DMS79 treated with DMSO at 0.1 percent for 48 hours (cell line): ENCODE results near the gene FAM107B.
"Not testable (repeated sequence)": the region's sequence is repeated elsewhere in the genome, so short reads cannot be mapped to it uniquely, and the experiment has no call there.

Experiments used
- DNase-seq: peaks from one replicate; lab custom pipeline; 2025; lab: John Stamatoyannopoulos, UW

The FAM107B gene

GRCh38 chr10:14664345-14664744, 110.4 kb downstream of the FAM107B start:
- DNase-seq, result no peak

- no peak for DNase-seq
Measured at GRCh38 chr10:14661818-14662217, 112.9 kb downstream of the FAM107B start.

GRCh38 chr10:14660831-14661230, 113.9 kb downstream of the FAM107B start:
- DNase-seq, result no peak

- no peak for DNase-seq
Measured at GRCh38 chr10:14659626-14660196, 115.0 kb downstream of the FAM107B start.

DNA sequence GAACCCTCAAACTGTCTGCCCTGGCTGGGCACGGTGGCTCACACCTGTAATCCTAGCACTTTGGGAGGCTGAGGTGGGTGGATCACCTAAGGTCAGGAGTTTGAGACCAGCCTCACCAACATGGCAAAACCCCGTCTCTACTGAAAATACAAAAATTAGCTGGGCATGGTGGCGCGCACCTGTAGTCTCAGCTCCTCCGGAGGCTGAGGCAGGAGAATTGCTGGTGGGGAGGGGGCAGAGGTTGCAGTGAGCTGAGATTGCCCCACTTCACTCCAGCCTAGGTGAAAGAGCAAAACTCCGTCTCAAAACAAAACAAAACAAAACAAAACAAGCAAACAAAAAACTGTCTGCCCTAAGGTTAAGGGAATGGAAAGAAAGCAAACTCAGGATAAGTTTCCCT, 115.6 kb downstream of the FAM107B start:
- DNase-seq, result not testable (repeated sequence)

DNA sequence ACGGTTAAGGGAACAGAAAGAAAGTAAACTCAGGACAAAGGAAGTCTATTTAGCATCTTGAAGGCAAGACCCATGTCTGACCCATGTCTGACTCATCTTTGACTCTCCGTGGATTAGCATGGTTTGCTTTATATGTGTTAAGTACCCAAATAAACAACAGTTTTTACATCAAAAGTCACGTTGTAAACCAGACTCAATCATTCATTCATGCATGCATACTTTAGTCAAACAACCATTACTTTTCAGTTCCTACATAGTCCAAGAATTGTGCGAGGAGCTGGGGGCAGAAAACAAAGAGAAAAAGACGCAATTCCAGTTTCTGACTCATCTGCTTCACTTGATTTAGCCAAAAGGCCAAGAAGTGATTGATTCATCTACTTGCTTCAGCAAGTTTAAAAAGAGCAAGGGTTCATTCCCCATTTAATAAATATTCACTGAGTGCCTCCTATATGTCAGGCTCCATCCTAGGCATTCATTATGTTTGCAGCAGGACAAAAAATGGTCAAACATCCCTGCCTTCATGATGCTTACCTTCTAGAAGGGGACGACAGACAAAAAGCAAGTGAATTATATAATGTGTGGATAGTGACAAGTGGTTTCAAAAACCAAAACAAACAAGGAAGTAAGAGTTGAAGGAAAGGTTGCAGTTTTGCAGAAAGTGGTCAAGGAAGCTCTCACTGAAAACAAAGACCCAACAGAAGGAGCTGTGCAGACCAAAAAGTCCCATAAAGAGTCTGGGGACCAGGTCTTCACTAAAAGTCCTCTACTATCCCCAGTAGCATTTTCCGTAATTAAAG, 116.2 kb downstream of the FAM107B start:
- no peak for DNase-seq

GRCh38 chr10:14656052-14656730, 118.5 kb downstream of the FAM107B start:
- no peak for DNase-seq

GRCh38 chr10:14654821-14655382, 119.8 kb downstream of the FAM107B start:
- no peak for DNase-seq

DNA sequence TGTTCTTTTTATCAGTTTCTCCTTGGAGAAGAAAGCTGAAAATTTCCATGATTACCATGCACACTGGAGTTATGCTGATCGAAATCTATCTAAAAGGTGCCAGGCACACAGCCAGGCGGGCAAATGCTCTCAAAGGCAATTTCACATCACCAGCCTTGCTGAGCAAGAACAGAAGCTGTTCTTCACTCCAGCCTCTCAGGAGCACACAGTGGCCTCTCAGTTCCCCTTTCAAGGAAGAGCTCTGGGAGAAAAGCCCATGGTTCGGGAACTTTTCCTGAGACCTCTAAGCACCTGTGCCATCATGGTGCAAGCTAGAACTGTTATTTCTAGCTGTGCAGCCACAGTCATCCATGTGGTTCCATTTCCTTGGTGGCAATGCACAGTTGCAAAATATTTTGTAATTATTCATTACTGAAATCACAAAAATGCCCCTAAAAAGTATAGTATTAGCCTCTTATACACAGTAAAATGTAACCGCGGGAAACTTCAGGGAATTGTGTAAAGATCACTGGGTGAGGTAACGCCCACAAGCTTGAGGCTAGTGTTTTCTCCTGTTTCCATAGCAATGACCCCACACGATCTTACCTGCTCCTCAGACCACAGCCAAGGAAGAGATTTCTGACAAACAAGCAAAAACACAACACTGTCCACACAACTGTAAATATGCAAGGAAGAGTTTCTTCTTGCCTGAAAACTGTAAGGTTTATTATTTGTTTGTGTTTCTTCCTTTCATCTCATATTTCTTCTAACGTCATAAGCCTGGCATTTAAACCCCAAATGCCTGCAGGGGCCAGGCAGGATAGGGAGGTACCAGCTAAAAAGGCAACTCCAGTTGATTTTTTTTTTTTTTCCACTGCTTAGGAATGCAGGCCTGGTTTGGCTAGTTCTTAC, 121.2 kb downstream of the FAM107B start:
- DNase-seq, result no peak

DNA sequence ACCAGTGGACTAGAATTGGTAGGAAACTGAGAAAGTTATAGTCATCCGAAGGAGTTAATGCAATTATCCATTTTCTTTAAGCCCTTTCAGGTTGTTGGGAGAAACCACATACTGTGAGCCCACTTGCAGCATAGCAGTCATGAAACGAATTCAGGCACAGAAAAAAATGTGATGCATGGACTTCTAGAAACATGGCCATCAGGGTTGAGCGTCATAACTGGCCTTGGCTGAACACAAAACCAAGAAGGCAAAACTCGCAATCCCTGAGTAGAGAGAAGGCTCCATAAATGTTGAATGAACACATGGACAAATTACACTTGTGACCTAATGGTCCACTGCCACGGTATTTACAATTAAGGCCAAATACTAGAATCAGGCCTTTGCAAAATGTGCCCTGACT, 121.9 kb downstream of the FAM107B start:
- DNase-seq, result no peak

- DNase-seq, result no peak
Measured at GRCh38 chr10:14652067-14652466, 122.6 kb downstream of the FAM107B start.

GRCh38 chr10:14649739-14650138, 125.0 kb downstream of the FAM107B start:
- DNase-seq, result no peak

- no peak for DNase-seq
Measured at GRCh38 chr10:14648946-14649345, 125.8 kb downstream of the FAM107B start.

DNA sequence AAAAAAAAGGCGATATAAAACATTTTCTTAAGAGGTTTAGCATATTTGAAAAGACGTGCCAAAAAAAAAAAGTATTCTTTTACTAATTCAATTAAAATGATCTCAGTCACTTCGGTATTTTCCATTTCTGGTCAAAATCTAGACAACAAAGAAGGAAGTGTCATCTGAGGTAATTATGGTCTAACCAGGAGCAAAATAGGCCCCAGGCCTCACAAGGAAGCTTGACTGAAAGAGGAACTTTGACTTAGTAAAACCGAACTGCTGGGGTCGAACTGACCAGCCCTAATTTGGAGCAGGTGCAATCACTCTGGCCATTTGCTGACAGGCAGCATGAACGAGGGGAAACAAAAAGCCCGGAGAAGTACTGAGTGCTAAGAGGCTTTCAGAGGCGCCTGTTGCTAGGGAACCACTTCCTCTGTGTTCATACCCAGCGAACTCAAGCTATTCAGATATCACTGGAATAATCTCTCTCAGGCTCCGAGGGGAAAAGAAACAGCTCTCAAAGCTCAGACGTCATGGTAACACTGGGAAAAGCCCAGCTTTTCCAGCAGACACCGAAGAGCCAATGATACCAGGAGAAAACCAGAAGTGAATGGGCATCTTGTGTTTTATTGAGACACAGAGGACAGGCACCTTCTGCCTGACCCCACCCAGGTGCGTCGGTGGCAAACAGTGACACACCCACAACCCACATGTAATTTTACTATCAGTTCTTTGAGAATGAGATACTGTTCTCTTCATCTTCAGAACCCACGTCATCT, 126.5 kb downstream of the FAM107B start:
- peak; percentile 75 for DNase-seq

- no peak for DNase-seq
Measured at GRCh38 chr10:14645239-14645960, 129.3 kb downstream of the FAM107B start.

- DNase-seq, result no peak
Measured at GRCh38 chr10:14639637-14640036, 135.1 kb downstream of the FAM107B start.

DNA sequence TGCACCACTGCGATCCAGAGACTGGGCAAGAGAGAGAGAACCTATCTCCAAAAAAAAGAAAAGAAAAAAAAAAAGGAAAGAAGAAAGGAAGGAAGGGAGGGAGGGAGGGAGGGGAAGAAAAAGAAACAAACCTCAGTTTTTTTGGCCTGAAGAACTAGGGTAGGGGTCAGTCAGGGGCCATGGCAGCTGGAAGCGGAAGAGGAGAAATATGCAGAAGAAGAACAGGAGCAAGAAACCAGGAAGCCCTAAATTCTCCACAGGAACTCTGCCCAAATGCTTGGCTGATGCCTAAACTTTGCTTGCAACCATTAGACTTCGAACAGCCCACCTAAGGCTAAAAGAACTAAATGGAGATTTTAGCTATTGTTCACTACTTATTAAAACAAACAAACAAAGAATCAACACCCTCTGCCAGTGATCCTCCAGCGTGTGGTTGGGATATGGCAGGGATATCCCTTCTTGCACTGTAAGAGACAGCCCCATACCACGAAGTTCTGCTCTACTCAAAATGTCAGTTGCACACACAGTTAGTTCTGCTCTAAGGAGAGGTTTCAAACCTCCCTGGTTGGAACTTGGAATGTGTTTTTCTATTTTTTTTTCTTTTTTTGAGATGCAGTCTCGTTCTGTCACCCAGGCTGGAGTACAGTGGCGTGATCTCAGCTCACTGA, 139.5 kb downstream of the FAM107B start:
- no peak for DNase-seq

DNA sequence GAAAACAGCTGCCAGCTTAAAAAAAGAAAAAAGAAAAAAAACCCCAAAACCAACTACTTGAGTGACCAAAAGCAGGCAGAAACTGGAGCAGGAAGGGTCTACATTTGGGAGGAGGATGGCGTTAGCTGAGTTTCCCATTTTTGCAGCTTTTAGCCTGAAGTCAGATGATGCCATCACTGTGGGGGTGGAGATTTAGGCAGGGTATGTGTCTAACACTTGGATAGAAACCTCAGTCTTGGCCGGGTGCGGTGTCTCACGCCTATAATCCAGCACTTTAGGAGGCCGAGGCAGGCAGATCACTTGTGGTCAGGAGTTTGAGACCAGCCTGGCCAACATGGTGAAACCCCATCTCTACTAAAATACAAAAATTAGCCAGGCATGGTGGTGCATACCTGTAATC, 140.1 kb downstream of the FAM107B start:
- not testable (repeated sequence) for DNase-seq

DNA sequence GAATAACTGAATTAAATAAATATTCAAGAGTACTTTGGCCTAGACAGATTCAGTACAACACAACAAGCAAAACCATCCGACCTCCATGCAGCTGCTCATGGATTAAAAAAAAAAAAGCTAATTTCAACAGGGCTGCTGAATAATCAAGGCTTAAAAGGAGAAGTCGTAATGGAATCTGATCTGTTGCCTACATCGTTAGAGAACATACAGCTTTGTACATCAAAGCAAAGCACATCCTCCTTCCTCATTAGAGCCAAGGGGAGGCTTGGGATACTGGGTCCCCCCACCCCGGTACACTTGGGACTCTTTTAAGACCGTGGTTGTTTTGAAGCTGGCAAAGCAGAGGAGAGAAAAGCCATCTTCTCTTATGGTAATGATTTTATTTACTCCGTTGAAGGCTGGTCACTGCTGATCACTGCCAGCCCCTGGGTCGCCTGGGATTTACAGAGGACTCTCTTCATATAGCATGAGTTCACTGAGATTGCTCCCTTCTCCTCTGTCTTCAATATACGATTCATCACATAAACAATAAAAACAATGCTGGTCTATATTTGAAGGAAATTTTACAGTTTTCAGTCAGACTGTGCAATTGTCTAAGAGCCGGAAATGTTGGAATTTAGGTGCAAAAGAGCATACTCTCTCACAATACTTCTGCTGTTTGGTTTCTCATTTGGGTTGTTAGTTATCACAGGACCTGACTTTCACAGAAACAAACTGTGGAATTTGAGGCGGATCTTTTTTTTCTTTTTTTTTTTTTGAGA, 148.8 kb downstream of the FAM107B start:
- no peak for DNase-seq
